Erythroblast (primary cell): Measurements from ENCODE around the gene LRIT1.

ENCODE experiments used
- GATA1 ChIP-seq: IDR thresholded peaks from 2 replicates; pipeline ENCODE4 v1.6.1; 2011; ENCODE audit warnings: low read depth, mild to moderate bottlenecking, control low read depth, low read length, moderate library complexity
- POLR2A ChIP-seq: IDR thresholded peaks from 2 replicates; pipeline ENCODE4 v1.6.1; 2011; ENCODE audit warnings: mild to moderate bottlenecking, low read length

DNA sequence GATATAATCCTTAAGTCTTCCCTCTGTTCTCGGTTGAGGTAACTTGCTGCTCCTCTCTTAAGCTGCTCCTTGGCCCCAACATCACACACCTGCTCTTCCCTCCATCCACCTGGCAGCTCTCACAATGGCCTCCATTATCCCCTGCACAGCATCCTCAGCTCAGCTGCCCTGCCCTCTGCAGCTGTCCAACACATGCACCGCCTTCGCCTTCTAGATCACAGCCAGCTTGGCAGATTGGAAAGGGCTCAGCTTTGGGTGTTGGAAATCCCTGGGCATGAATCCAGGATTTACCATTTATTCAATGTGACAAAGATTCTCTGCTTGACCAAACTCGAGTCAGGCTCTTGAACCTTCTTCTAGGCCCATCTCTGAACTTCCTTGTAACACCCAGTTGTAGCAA, 24.1 kb upstream of the LRIT1 start:
- TF ChIP-seq POLR2A (no peak), GATA1 (no peak)
